Endometrial microvascular endothelial cells (primary cell): ENCODE measurements around the gene FLCN. TPM values are rescaled to one million over a fixed set of nuclear protein-coding genes. Genes with fewer than 3 reads are reported as not detected.
"Not testable (repeated sequence)": the region's sequence is repeated elsewhere in the genome, so short reads cannot be mapped to it uniquely, and the experiment has no call there.

Source experiments
- in situ Hi-C: cut with HindIII; loops from 2 replicates; pipeline ENCODE4 v1.10.0; 2017; ENCODE audit warnings: low sequenced_read_pairs, low pct_unique_long_range_greater_than_20kb; ENCODE audit errors: inconsistent ontology term
- total RNA-seq: library from RNA; depleted of rRNA; stranded (reverse); fragments of >200 nt; gene quantifications from one replicate; pipeline ENCODE4 v1.2.3, GENCODE V29; 2015; ENCODE audit errors: inconsistent ontology term

FLCN gene
- 39.4 TPM for total RNA-seq

- in situ Hi-C loops = no loop called here
Measured at GRCh38 chr17:17237026-17237799, at the start of gene FLCN. FLCN (minus strand) TSS chr17:17237168; CDS start chr17:17228137, 9,031 bp downstream.

DNA sequence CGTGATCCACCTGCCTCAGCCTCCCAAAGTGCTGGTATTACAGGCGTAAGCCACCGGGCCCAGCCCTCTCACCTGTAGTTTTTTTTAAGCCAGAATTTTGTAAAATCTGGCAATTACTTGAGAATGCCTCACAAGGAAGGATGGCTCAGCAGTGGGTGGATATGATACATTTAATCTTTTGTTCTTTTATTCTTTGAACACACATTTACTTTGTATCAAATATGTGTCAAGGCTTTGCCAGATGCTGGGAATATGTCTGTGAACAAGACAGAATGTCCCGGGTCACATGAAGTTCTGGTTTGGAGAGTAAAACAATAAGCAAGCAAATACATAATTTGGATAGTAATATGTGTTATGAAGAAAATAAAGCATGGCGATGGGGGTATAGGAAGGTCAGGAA is 49.0 kb upstream of the FLCN start:
- in situ Hi-C loops = no loop called here

DNA sequence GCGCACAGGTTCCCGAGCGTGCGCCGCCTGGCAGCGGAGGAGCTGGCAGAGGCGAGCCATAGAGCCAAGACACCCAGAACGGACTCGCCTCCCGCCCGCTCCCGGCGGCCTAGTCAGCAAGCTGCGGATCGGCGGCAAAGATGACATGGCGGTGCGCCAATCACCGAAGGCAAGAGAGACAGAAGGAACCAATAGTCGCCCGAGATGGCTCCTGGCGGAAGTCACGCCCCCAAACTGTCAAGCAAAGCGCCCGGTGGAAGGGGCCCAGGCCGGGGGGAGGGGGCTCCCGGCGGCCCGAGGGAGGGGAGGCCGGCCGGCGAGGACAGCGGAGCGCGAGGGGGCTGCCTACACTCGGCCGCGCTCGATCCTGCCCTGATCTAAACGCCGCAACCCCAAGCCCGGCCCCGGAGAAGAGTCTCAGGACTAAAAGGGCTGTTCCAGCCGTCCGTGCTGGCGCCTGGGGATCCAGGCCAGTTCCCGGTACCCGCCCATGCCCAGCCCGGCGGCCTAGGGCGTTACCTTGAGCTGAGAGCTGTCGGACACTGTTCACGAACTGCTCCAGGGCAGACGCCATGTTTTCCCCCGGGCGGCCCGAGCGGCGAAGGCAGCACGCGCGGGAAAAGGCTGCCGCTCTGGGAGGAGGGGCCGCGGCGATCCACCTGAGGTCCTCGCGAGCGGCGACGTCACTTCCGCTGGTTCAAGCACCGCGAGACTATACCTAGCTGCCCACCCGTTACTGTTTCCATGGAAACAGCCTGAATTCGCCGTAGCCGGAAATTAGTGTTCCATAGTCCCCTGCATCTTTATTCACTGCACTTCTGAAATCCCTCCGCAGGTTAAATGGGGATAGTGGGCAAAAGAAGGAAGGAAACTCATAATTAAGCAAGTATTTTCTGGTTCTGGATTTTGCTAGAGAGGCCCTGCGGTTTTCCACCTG is 43.9 kb upstream of the FLCN start, which contains the start of gene COPS3:
Gene COPS3, minus strand, starts transcription at position 634 of the 937 bp plus-strand sequence. Its CDS starts 60 bp downstream, at position 574.
- in situ Hi-C loops = no loop called here

DNA sequence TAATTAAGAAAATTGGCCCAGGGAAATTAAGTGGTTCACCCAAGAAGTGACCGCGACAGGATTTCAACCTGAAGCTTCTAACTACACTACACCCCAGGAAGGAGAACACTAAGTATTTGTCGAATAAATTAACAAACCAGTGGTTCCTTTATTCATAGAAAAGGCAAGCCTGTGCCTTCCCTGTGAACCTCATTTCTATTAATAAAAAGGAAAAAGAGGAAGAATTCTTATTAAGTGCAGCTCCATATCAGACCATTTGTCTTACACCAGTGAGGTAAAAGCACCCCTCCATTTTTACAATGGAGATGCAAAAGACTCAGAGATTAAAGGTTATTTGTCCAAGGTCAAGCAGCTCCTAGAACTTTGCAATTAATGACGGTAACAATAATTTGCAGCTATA is 42.3 kb upstream of the FLCN start:
- in situ Hi-C loops = no loop called here

- in situ Hi-C loops = not testable (repeated sequence)
Measured at GRCh38 chr17:17277431-17277830, 40.5 kb upstream of the FLCN start.

DNA sequence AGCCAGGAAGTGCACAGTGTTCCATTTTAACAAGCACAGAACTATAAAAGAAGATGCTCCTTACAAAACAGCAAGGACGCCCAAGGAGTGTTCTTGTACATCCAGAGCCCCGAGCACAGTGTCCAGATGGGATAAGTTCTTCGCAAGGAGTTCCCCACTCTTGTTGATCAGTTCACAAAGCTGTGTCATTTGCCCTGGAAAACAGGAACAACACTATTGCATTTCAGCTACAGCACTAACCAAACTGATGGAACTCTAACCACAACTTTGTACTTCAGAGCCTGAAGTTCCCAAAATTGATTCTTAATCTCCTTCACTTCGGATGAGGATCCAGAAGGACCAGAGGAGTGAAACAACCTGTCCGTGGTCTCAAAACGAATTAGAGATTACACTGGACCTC is 39.0 kb upstream of the FLCN start:
- in situ Hi-C loops = no loop called here

DNA sequence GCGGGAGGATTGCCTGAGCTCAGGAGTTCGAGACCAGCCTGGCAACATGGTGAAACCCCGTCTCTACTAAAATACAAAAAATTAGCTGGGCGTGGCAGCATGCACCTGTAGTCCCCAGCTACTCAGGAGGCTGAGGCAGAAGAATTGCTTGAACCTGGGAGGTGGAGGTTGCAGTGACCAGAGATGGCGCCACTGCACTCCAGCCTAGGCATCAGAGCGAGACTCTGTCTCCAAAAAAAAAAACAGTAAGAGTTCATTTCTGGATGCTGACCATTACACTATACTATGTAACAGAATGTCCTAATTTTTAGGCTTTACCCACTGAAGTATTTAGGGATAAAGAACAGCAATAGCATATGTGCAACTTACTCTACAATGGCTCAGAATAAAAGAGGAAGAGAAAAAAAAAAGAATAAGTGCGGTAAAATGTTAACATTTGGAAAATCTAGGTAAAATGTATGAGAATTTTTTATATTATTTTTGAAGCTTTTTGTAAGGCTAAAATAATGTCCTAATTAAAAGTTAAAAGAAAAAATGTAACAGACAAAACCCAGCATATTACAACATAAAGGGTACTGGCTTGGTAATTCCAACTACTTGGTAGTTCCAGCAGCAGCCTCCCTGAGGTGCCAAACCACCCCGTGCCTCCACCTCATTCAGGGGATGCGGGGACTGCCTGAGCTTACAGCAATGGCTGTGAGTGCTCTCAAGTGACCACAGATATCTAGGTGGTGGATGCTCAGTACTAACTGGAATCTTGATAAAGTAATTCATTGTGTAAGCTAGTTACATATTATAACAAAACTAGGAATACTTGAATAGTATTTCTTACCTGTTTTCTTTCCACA is 33.2 kb upstream of the FLCN start:
- in situ Hi-C loops = no loop called here

DNA sequence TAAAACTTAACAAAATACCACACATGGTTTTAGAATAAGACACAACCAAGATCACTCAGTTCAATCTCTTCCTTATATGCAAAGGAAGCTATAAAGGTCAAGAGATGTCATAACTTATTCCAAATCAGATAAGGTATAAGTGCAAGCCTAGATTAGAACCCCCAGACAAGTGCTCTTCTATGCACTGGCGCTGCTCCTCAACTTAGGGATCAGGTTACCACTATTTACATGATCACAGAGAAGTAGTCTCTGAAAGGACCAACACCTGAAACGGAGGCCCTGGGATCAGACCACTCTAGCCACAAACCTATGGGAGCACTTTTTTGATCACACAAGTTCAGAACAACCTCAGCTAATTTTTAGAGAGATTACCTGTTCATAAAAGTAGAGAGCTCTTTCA is 27.5 kb upstream of the FLCN start:
- in situ Hi-C loops = no loop called here

- in situ Hi-C loops = no loop called here
Measured at GRCh38 chr17:17258998-17259397, 22.0 kb upstream of the FLCN start.

GRCh38 chr17:17258011-17258410 is 21.0 kb upstream of the FLCN start:
- in situ Hi-C loops = no loop called here

- in situ Hi-C loops = no loop called here
Measured at GRCh38 chr17:17256316-17256715, 19.3 kb upstream of the FLCN start.

- in situ Hi-C loops = not testable (repeated sequence)
Measured at GRCh38 chr17:17255689-17256088, 18.7 kb upstream of the FLCN start.

DNA sequence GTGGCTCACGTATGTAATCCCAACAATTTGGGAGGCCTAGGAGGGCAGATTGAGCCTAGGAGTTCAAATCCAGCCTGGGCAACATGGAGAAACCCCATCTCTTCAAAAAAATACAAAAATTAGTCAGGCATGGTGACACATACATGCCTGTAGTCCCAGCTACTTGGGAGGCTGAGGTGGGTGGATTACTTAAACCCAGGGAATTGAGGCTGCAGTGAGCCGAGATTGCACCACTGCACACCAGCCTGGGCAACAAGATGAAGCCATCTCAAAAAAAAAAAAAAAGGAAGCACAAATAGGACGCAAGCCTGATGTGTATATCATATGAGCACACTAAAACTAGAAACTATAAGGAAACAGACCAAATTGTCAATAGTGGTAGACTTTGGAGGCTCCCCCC is 17.1 kb upstream of the FLCN start:
- in situ Hi-C loops = no loop called here

GRCh38 chr17:17253406-17253805 is 16.4 kb upstream of the FLCN start:
- in situ Hi-C loops = no loop called here

- in situ Hi-C loops = no loop called here
Measured at GRCh38 chr17:17252149-17252661, 15.2 kb upstream of the FLCN start.

- in situ Hi-C loops = no loop called here
Measured at GRCh38 chr17:17246879-17247278, 9.9 kb upstream of the FLCN start.

GRCh38 chr17:17243163-17243562 is 6.2 kb upstream of the FLCN start:
- in situ Hi-C loops = no loop called here

DNA sequence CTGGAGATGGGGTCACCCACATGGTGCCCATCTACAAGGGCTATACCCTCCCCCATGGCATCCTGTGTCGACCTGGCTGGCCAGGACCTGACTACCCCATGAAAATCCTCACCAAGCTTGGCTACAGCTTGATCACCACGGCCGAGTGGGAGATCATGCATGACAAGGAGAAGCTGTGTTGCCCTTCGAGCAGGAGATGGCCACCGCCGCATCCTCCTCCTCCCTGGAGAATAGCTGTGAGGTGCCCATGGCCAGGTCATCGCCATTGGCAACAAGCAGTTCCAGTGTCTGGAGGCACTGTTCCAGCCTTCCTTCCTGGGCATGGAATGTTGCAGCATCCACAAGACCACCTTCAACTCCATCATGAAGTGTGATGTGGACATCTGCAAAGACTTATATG is 5.3 kb upstream of the FLCN start:
- in situ Hi-C loops = no loop called here

DNA sequence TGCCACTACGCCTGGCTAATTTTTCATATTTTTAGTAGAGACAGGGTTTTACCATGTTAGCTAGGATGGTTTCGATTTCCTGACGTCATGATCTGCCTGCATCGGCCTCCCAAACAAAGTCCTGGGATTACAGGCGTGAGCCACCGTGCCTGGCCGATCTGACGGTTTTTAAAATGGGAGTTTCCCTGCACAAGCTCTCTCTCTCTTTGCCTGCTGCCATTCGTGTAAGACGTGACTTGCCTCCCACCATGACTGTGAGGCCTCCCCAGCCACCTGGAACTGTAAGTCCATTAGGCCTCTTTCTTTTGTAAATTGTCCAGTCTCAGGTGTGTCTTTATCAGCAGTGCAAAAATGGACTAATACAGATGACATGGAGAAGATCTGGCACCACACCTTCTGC is 4.7 kb upstream of the FLCN start:
- in situ Hi-C loops = no loop called here
